GM12878 (cell line): ENCODE measurements around the gene DAB2IP.

Source experiments
- ATF2 ChIP-seq: IDR thresholded peaks from 2 replicates; pipeline ENCODE4 v1.6.1; 2012; ENCODE audit warnings: low read length, inconsistent platforms
- CTCF ChIP-seq, 3 experiments: IDR thresholded peaks in 2 of 3; conservative IDR thresholded peaks in 1 of 3; 2 replicates each; pipeline ENCODE4 v1.5.1; 2011; ENCODE audit warnings: low read depth in 3 of 3, low read length in 3 of 3, mild to moderate bottlenecking in 3 of 3, control low read depth in 2 of 3, moderate library complexity in 2 of 3, inconsistent platforms in 1 of 3, mixed read lengths in 1 of 3; ENCODE audit not compliant: control insufficient read depth in 2 of 3, insufficient read depth in 1 of 3; ENCODE audit errors: extremely low read depth in 1 of 3
- FOXM1 ChIP-seq: IDR thresholded peaks from 2 replicates; pipeline ENCODE4 v1.6.1; 2012; ENCODE audit warnings: low read depth, mild to moderate bottlenecking, inconsistent platforms, low read length, moderate library complexity
- JUND ChIP-seq: IDR thresholded peaks from 2 replicates; pipeline ENCODE4 v1.6.1; 2012; ENCODE audit warnings: low read depth, mild to moderate bottlenecking, low read length, improper control_type of control experiment, moderate library complexity
- MYC ChIP-seq: IDR thresholded peaks from 2 replicates; pipeline ENCODE4 v1.6.1; 2011; ENCODE audit warnings: mild to moderate bottlenecking, low read length, moderate library complexity, inconsistent platforms; ENCODE audit not compliant: insufficient read depth, insufficient replicate concordance, insufficient read length, severe bottlenecking
- NFIC ChIP-seq: IDR thresholded peaks from 2 replicates; pipeline ENCODE4 v1.6.1; 2012; ENCODE audit warnings: low read depth, mild to moderate bottlenecking, inconsistent platforms, low read length, moderate library complexity
- NRF1 ChIP-seq: conservative IDR thresholded peaks from 2 replicates; pipeline ENCODE4 v1.6.1; 2011; ENCODE audit warnings: mild to moderate bottlenecking, low read depth, low read length, improper control_type of control experiment
- SMARCA5 ChIP-seq: fragments of 450-650 bp; IDR thresholded peaks from 2 replicates; pipeline ENCODE4 v1.6.1; 2017; ENCODE audit warnings: mild to moderate bottlenecking
- SP1 ChIP-seq: IDR thresholded peaks from one replicate; pipeline ENCODE4 v1.6.1; 2011; ENCODE audit warnings: low read depth, low read length
- TCF7 ChIP-seq: IDR thresholded peaks from 2 replicates; pipeline ENCODE4 v1.6.1; 2014; ENCODE audit warnings: antibody characterized with exemption, borderline replicate concordance

- TF ChIP-seq SP1: no peak
- no peak for TF ChIP-seq CTCF (IDR thresholded peaks at IDR 0.05 in 2 of 3, conservative IDR thresholded peaks at IDR 0.05 in 1 of 3; ENCODE audit: control insufficient read depth in 2 of 3, extremely low read depth in 1 of 3, insufficient read depth in 1 of 3, low read depth in 3 of 3, low read length in 3 of 3)
- TF ChIP-seq SMARCA5: no peak
- TF ChIP-seq MYC: no peak
- TF ChIP-seq TCF7: no peak
- TF ChIP-seq JUND: no peak
- TF ChIP-seq NFIC: no peak
- TF ChIP-seq ATF2: no peak
- TF ChIP-seq NRF1: no peak
- TF ChIP-seq FOXM1: no peak
These were observed 9.9 kb downstream of the DAB2IP start for GRCh38 chr9:121661328-121661727.
